Measurements from ENCODE around the gene CCNL2. TPM values are rescaled to one million over a fixed set of nuclear protein-coding genes. Genes with fewer than 3 reads are reported as not detected.
"Not testable (repeated sequence)": the region's sequence is repeated elsewhere in the genome, so short reads cannot be mapped to it uniquely, and the experiment has no call there.

The CCNL2 gene
- total RNA-seq, 1 experiment from 2014 or later, result 35.2 TPM

- peak; percentile 33 for DNase-seq (ENCODE audit: low read depth)
Measured at GRCh38 chr1:1399872-1400575, 889 bp upstream of the CCNL2 start.

DNA sequence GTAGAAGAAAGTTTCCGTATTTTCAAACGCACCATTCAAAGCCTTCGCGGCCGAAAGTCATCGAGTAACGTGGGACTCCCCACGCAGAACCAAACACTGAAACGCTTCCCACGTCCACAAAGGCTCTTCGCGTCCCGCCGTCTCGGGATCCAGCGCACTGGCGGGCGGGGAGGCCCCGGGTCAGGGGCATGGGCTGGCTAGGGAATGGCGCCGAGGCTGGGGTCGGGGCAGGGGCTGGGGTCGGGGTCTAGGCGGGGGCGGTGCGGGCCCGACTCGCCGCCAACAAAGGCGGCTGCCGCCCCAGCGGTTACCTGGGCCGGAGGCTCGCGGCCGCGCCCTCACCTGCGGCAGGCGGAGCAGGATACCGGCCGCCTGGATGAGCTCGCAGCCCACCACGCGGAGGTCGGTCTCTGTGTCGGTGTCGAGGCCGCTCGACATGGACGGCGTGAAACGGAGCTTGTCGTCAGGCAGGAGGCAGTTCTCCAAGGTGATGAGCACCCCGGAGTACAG, 403 bp downstream of the CCNL2 start:
- no peak for DNase-seq (ENCODE audit: low read depth)

- no peak for DNase-seq (ENCODE audit: low read depth)
Measured at GRCh38 chr1:1397839-1398523, 1.2 kb downstream of the CCNL2 start.

- DNase-seq (ENCODE audit: low read depth), result no peak
Measured at GRCh38 chr1:1395166-1395565, 4.0 kb downstream of the CCNL2 start.

- DNase-seq (ENCODE audit: low read depth), result no peak
Measured at GRCh38 chr1:1394116-1394515, 5.0 kb downstream of the CCNL2 start.

DNA sequence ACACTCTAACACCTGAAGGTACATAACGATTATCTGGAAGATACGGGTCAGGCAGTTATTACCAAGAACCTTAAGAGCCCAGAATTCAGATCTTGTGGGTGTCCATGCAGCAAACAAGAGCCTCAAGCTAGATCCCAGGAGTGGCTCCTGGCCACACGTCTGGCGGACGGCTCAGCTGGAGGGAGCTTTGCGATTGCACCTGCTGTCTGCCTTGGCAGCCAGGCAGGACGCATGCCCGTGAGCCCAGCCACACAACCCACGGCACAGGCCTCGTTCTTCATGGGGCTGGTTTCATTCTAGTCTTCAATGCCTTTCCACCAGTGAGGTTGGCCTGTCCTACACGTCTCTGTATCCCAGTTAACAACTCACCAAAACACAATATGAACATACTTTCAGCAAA, 5.7 kb downstream of the CCNL2 start:
- no peak for DNase-seq (ENCODE audit: low read depth)

GRCh38 chr1:1393014-1393413, 6.1 kb downstream of the CCNL2 start:
- no peak for DNase-seq (ENCODE audit: low read depth)

DNA sequence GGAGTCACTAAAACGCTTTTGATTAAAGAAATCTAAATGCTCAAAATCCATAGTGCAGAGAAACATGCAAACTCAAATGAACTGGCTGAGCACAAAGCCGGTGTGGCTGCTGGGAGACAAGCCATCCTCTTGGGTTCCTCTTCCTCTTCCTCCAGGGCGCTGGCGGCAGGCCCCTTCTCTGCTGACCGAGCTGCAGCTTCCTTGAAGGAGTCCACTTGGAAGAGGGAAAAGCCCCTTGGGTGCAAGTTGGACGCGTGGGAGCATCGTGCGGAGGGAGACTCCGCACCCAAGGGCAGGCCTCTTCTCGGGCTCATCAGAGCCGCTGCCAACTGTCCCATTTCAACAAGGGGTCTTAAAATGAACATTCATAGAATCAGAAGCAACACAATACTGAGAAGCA, 7.9 kb downstream of the CCNL2 start:
- DNase-seq (ENCODE audit: low read depth), result no peak

DNA sequence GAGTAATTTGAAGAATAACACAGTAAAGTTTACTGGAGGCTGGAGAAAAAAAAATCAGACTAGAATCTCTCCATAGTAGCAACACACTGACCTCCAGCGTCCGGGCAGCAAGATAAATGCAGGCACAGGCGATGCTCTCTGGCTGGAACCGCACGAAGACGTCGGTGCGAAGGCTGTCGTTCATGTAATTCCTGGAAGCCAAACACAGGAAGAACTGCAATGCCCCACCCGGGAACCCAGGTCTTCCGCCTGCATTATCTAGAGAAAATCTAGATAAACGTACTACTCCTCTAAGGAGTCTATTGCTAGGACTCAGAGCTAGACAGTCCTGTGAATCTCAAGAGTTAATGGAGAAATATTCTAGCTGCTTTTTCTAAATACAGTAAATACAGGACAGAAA, 8.5 kb downstream of the CCNL2 start:
- no peak for DNase-seq (ENCODE audit: low read depth)

GRCh38 chr1:1388078-1388472, 11.1 kb downstream of the CCNL2 start:
- DNase-seq (ENCODE audit: low read depth), result no peak

GRCh38 chr1:1387098-1388077, 11.7 kb downstream of the CCNL2 start:
- no peak for DNase-seq (ENCODE audit: low read depth)

GRCh38 chr1:1385931-1386330, 13.2 kb downstream of the CCNL2 start:
- DNase-seq (ENCODE audit: low read depth), result no peak

DNA sequence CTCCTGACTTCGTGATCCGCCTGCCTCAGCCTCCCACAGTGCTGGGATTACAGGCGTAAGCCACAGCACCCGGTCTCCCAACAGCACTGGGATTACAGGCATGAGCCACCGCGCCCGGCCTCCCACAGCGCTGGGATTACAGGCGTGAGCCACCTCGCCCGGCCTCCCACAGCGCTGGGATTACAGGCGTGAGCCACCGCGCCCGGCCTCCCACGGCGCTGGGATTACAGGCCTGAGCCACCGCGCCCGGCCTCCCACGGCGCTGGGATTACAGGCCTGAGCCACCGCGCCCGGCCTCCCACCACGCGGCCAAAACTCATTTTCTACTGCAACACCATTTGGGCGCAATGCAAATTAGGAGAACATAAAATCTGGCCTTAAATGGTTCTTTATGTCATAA, 13.8 kb downstream of the CCNL2 start:
- not testable (repeated sequence) for DNase-seq (ENCODE audit: low read depth)

DNA sequence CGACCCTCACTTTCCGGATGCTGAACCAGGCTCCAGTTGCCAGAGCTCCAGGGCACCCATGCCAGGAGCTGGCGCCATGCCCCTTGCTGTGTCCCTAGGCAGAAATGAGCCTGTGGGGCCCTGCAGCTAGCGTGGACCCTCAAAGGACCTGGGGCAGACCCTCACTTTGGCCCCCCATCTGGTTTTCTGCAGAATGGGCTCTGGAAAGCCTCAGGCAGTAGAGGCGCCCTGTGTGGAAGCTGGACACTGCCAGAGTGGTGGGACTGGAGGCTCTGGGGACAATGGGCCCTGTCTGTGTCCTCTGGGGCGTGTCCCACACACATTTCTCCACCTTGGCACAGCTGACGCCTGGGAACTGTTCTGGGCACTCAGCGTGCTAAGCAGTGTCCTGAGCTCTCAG, 17.8 kb downstream of the CCNL2 start:
- no peak for DNase-seq (ENCODE audit: low read depth)

GRCh38 chr1:1380860-1381259, 18.3 kb downstream of the CCNL2 start:
- no peak for DNase-seq (ENCODE audit: low read depth)

- no peak for DNase-seq (ENCODE audit: low read depth)
Measured at GRCh38 chr1:1377540-1378205, 21.5 kb downstream of the CCNL2 start.

DNA sequence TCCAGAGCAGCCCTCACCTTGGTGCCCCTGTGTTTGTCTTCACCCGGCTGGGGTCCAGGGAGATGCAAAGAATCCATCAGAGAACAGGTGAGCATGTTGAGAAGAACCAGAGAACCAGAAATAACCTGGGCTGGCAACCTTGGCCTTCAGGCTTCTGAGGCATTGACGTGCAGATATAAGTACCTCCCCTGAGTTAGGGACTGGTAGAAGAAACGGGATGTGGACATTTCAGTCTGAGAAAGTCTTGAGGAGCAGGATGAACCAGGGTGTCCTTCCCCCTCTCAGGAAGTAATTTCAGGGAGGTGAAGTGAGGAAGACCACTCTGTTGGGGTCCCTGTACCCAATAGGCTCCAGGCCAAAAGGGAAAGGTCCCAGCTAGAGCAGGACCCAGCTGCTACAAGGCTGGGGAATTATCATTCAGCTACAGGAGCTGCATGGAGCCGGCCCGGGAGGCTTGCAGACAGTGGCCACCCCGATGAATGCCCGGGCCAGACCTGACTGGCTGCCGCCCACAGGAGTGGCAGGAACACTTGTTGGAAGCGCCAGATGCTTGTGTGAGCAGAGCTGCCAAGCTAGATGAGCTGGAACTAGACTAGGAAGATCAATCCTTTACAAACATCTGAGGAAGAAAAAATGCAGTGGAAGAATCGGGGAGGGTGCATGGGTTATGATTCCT, 22.4 kb downstream of the CCNL2 start:
- no peak for DNase-seq (ENCODE audit: low read depth)

DNA sequence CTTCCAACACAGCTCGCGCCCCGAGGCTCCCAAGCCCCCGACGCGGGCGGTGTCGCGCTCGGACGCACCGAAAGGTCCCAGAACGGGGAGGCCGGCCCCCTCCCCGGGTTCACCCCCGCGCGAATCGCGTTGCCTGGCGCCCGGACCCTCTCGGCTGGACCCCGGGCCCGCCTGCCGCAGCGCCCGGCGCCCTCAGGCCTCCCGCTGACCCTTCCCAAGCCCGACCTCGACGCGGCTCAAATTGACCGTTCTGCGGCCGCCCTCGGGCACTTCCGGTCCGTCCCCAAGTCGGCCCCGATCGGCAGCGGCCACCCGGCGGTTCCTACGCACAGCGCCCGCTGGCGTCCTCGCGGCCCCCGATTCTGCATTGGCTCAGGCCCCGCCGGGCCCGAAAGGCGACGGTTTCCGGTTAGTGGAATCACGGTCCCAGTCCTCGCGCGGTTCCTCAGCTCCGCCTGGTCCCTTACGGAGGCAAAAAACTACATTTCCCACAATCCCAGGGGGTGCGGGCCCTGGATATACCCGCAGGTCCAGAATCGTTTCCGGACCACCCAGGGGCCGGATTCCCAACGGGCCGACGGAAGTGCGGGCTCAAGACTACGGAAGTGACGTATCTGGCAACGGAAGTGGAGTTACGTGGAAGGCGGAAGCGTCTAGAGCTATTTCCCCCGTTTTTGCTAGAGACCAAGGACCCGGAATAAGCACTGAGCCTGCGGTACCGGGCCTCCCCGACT, 24.0 kb downstream of the CCNL2 start, which contains the start of gene AURKAIP1:
AURKAIP1 (minus strand) TSS at position 279 of the 734 bp plus-strand sequence. CDS start 451 bp downstream, outside the sequence.
- DNase-seq (ENCODE audit: low read depth), result peak; percentile 100

GRCh38 chr1:1374589-1374928, 24.6 kb downstream of the CCNL2 start:
- DNase-seq (ENCODE audit: low read depth), result no peak

All from M059J (cell line).